Duodenal mucosa (tissue), 2 donors: ENCODE measurements around the gene ACAP3.

Experiments
- H3K27ac ChIP-seq: one replicate; pipeline ENCODE4 v1.7.0; 2013; ENCODE audit warnings: low read depth, low read length
- H3K27me3 ChIP-seq, 2 donors: one replicate each; pipeline ENCODE4 v1.7.0; 2013; ENCODE audit warnings: low read length in 2 of 2, control low read depth in 1 of 2; ENCODE audit not compliant: insufficient read depth in 2 of 2, control insufficient read depth in 1 of 2
- H3K36me3 ChIP-seq, 2 donors: one replicate each; pipeline ENCODE4 v1.7.0; 2013; ENCODE audit warnings: low read length in 2 of 2, control low read depth in 1 of 2; ENCODE audit not compliant: insufficient read depth in 2 of 2, control insufficient read depth in 1 of 2
- H3K4me1 ChIP-seq, 2 donors: one replicate each; pipeline ENCODE4 v1.7.0; 2013; ENCODE audit warnings: low read length in 2 of 2, control low read depth in 1 of 2; ENCODE audit not compliant: insufficient read depth in 2 of 2, control insufficient read depth in 1 of 2
- H3K4me3 ChIP-seq, 2 donors: one replicate each; pipeline ENCODE4 v1.7.0; 2013; ENCODE audit warnings: low read length in 2 of 2, low read depth in 1 of 2
- H3K9ac ChIP-seq, 2 donors: one replicate each; pipeline ENCODE4 v1.7.0; 2013; ENCODE audit warnings: low read length in 2 of 2, low read depth in 1 of 2
- H3K9me3 ChIP-seq, 2 donors: one replicate each; pipeline ENCODE4 v1.7.0; 2013; ENCODE audit warnings: low read length in 2 of 2, control low read depth in 1 of 2; ENCODE audit not compliant: control insufficient read depth in 1 of 2

ACAP3 gene

GRCh38 chr1:1274299-1274930 lies 33.3 kb downstream of the ACAP3 start:
- peaks cover 33 to 42% of the 10 kb centered on the region in 2 donors for H3K4me1 ChIP-seq
- H3K27ac ChIP-seq: peak overlapping the region; percentile 6
- no peaks in the 10 kb centered on the region for H3K27me3 ChIP-seq
- no peaks in the 10 kb centered on the region for H3K9me3 ChIP-seq
- peak overlapping the region; percentile 43 to 54 for H3K9ac ChIP-seq
- H3K4me3 ChIP-seq: peak overlapping the region; percentile 66 to 73
- H3K36me3 ChIP-seq: peaks cover 2 to 6% of the 10 kb centered on the region in 2 donors

GRCh38 chr1:1273512-1274298 lies 34.0 kb downstream of the ACAP3 start, which contains the start of gene UBE2J2:
TSS of gene UBE2J2 (minus strand) at chr1:1273854. CDS start at chr1:1267992, 5,862 bp downstream.
- Histone ChIP-seq H3K9ac (peak within 1 kb of the TSS; percentile 90 to 92), H3K9me3 (no peaks in the 10 kb centered on the region), H3K36me3 (peaks cover 2 to 6% of the 10 kb centered on the region in 2 donors), H3K27me3 (no peaks in the 10 kb centered on the region), H3K4me3 (peak within 1 kb of the TSS; percentile 82 to 93), H3K27ac (peak within 1 kb of the TSS; percentile 56), H3K4me1 (peaks cover 31 to 39% of the 10 kb centered on the region in 2 donors)

DNA sequence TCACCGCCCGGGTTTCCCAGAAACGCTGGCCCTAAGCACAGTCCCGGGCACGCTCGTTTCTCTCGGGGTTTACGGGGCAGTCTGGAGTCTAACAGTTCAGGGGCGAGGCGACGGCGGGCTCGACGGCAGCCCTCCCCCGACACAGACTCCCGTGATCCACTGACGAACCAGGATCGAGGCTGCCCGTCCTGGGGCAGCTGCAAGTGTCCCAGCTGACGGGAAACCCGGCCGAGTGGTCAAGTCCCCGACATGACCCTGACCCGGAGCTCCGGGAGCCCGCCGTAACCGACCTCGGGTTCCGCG lies 34.6 kb downstream of the ACAP3 start:
- Histone ChIP-seq H3K36me3 (peaks cover 6 to 7% of the 10 kb centered on the region in 2 donors), H3K4me1 (peaks cover 28 to 39% of the 10 kb centered on the region in 2 donors), H3K9me3 (no peaks in the 10 kb centered on the region), H3K27me3 (no peaks in the 10 kb centered on the region), H3K27ac (peak overlapping the region; percentile 56), H3K9ac (peak overlapping the region; percentile 90 to 92), H3K4me3 (peak overlapping the region; percentile 82 to 93)

GRCh38 chr1:1272341-1273208 lies 35.2 kb downstream of the ACAP3 start:
- peak overlapping the region; percentile 90 to 92 for H3K9ac ChIP-seq
- H3K36me3 ChIP-seq: peaks cover 6 to 13% of the 10 kb centered on the region in 2 donors
- H3K4me3 ChIP-seq: peak overlapping the region; percentile 82 to 93
- peaks cover 28 to 39% of the 10 kb centered on the region in 2 donors for H3K4me1 ChIP-seq
- no peaks in the 10 kb centered on the region for H3K9me3 ChIP-seq
- H3K27me3 ChIP-seq: no peaks in the 10 kb centered on the region
- peak overlapping the region; percentile 56 for H3K27ac ChIP-seq

GRCh38 chr1:1270813-1271212 lies 36.9 kb downstream of the ACAP3 start:
- Histone ChIP-seq H3K4me3 (peak overlapping the region in 1 of 2 donors; percentile 29), H3K36me3 (peaks cover 9 to 23% of the 10 kb centered on the region in 2 donors), H3K4me1 (peaks cover 28 to 39% of the 10 kb centered on the region in 2 donors), H3K27ac (no peak overlapping the region), H3K27me3 (no peaks in the 10 kb centered on the region), H3K9me3 (no peaks in the 10 kb centered on the region), H3K9ac (peak overlapping the region in 1 of 2 donors; percentile 53)

DNA sequence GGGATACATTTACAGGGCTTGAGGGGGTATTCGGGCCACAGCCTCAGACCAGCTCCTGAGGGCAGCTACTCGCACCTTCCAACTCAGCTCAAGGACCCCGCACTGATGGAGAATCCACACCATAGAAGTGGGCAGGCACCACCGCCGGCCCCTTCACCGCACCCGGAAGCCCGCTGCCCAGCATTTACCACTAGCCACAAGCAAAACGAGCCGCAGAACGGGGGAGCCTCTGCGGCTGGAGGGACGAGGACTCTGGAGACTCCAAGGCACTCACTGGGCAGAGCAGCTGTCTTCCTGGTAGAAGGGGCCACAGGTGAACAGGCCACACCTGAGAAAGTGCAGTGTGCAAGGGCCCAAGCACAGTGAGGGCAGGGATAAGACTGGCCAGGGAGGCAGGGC lies 39.4 kb downstream of the ACAP3 start:
- Histone ChIP-seq H3K36me3 (peaks cover 16 to 37% of the 10 kb centered on the region in 2 donors), H3K9ac (no peak overlapping the region), H3K4me1 (peaks cover 21 to 33% of the 10 kb centered on the region in 2 donors), H3K4me3 (no peak overlapping the region), H3K9me3 (no peaks in the 10 kb centered on the region), H3K27me3 (no peaks in the 10 kb centered on the region), H3K27ac (no peak overlapping the region)

GRCh38 chr1:1267488-1268283 lies 40.0 kb downstream of the ACAP3 start:
- Histone ChIP-seq H3K9me3 (no peaks in the 10 kb centered on the region), H3K27ac (no peak overlapping the region), H3K9ac (no peak overlapping the region), H3K27me3 (no peaks in the 10 kb centered on the region), H3K4me1 (peaks cover 19 to 30% of the 10 kb centered on the region in 2 donors), H3K4me3 (no peak overlapping the region), H3K36me3 (peaks cover 20 to 43% of the 10 kb centered on the region in 2 donors)

DNA sequence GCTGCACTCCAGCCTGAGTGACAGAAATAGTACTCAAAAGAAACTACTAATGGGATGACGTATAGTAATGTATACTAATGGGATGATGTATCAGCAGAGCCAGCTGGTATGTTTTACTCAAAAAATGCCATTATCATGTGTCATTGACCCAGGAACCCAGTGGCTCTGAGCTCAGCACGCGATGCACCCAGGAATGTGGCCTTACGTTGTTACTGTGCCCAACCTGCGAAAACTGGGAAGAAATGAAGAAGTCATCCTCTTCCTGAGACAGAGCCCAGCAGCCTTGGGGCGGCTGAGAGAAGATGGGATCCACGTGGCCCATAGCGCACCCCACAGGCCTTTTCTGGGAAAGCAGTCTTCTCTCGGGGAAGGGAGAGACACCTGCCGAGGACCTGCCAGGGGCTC lies 42.9 kb downstream of the ACAP3 start:
- H3K4me1 ChIP-seq: peaks cover 0 to 2% of the 10 kb centered on the region in 2 donors
- no peak overlapping the region for H3K9ac ChIP-seq
- no peaks in the 10 kb centered on the region for H3K27me3 ChIP-seq
- H3K36me3 ChIP-seq: peaks cover 37 to 65% of the 10 kb centered on the region in 2 donors
- no peaks in the 10 kb centered on the region for H3K9me3 ChIP-seq
- no peak overlapping the region for H3K27ac ChIP-seq
- H3K4me3 ChIP-seq: no peak overlapping the region

- Histone ChIP-seq H3K4me1 (peaks cover 0 to under 1% of the 10 kb centered on the region in 2 donors), H3K27me3 (no peaks in the 10 kb centered on the region), H3K36me3 (peaks cover 41 to 72% of the 10 kb centered on the region in 2 donors), H3K9ac (no peak overlapping the region), H3K27ac (no peak overlapping the region), H3K9me3 (no peaks in the 10 kb centered on the region), H3K4me3 (no peak overlapping the region)
These were observed 43.7 kb downstream of the ACAP3 start for GRCh38 chr1:1264026-1264425.
